Measurements from ENCODE around the gene AKAP5. TPM values are rescaled to one million over a fixed set of nuclear protein-coding genes. Genes with fewer than 3 reads are reported as not detected.

The AKAP5 gene
- polyA plus RNA-seq, 1 of the 3 experiments (the other 2 are of a cell fraction) = 0.28 TPM

DNA sequence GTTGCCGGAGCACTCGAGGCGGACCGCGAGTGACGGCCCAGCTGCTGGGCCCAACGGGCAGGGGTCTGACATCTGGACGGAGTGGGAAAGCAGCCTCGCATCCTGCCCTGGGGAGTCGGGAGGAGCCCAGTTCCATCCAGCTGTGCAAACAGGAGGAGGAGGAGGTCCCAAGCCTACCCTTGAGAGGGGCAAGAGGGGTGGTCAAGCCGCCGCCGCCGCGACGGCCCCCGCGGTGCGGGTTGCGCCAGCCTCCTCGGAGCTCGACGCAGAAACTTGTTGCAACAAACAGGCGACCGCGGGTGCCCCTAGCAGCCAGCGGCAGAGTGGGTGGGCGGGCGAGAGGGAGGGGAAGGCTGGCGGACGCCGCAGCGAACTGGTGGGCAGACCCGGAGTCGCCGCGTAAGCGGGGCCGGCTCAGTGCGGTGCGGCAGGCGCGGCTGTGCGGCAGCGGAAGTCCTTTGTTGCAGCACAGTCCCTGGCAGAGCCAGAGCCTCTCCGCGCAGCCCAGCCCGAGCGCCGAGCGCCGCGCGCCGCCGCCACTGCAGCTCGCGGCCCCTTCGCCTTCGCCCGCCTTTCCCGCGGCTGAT is 39.1 kb downstream of the AKAP5 start, which contains the start of gene ZBTB1:
Gene ZBTB1, plus strand, starts transcription at position 461 of the 587 bp plus-strand sequence. CDS start 16,735 bp downstream, outside the sequence.
- Histone ChIP-seq H3K9ac (peak within 1 kb of the TSS; percentile 97), H3K4me3 (ENCODE audit: low read depth in 2 of 2, low read length in 1 of 2) (peak within 1 kb of the TSS; percentile 72 to 92), H3K36me3 (replicated peaks in 1 of 2; ENCODE audit: control insufficient read depth in 1 of 2, insufficient read depth in 2 of 2, low read length in 1 of 2) (no peaks in the 10 kb centered on the region), H3K4me2 (peak within 1 kb of the TSS; percentile 98), H3K9me2 (no peaks in the 10 kb centered on the region), H3F3A (replicated peaks; ENCODE audit: insufficient read depth) (peaks cover 26% of the 10 kb centered on the region), H3K27me3 (ENCODE audit: insufficient read depth) (no peaks in the 10 kb centered on the region), H4K20me1 (ENCODE audit: insufficient read depth) (peaks cover 41% of the 10 kb centered on the region), H3K27ac (ENCODE audit: low read depth in 2 of 2, low read length in 1 of 2) (peak within 1 kb of the TSS; percentile 95 to 99), H2AFZ (ENCODE audit: low read depth) (peak within 1 kb of the TSS; percentile 45), H3K4me1 (ENCODE audit: control insufficient read depth in 1 of 2, insufficient read depth in 2 of 2, low read depth in 1 of 2, low read length in 1 of 2) (peaks cover 33 to 40% of the 10 kb centered on the region in 2 experiments), H3K79me2 (ENCODE audit: insufficient read depth) (peaks cover 89% of the 10 kb centered on the region), H3K9me3 (no peaks in the 10 kb centered on the region)
- DNase-seq = peak; percentile 85
- CTCF ChIA-PET = interaction anchor here (0.7 to 5.6 kb wide), 6 partner anchors 19 to 260 kb away, joined by 3 to 20 read pairs (median 4); no protein-coding TSS in a partner anchor
- 0% methylated on average over 15 of the region's 63 CpGs for WGBS (ENCODE audit: low lambda C conversion rate)
- TF ChIP-seq MXI1 (IDR thresholded peaks at IDR 0.05; ENCODE audit: low read depth, low read length) = peak; percentile 10; the same call in 1 of the 2 replicates
- TF ChIP-seq, protein P1, sequence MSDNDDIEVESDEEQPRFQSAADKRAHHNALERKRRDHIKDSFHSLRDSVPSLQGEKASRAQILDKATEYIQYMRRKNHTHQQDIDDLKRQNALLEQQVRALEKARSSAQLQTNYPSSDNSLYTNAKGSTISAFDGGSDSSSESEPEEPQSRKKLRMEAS (IDR thresholded peaks at IDR 0.05; ENCODE audit: low read depth) = peak; percentile 8; the same call in 1 of the 2 replicates
- peak; percentile 14; the same call in 1 of the 2 replicates for TF ChIP-seq SIN3A (IDR thresholded peaks at IDR 0.05; ENCODE audit: borderline replicate concordance, low read depth, low read length)
- no peak for TF ChIP-seq SMC3 (IDR thresholded peaks at IDR 0.05; ENCODE audit: low read depth, low read length)
- TF ChIP-seq NRF1 (IDR thresholded peaks at IDR 0.05; ENCODE audit: low read depth, low read length) = peak; percentile 13
- peak; percentile 83 for TF ChIP-seq TAF1 (IDR thresholded peaks at IDR 0.05; ENCODE audit: borderline replicate concordance, low read depth, low read length)
- no peak for TF ChIP-seq FOXJ3 (CRISPR knock-in tag; IDR thresholded peaks at IDR 0.05)
- TF ChIP-seq, protein P2, sequence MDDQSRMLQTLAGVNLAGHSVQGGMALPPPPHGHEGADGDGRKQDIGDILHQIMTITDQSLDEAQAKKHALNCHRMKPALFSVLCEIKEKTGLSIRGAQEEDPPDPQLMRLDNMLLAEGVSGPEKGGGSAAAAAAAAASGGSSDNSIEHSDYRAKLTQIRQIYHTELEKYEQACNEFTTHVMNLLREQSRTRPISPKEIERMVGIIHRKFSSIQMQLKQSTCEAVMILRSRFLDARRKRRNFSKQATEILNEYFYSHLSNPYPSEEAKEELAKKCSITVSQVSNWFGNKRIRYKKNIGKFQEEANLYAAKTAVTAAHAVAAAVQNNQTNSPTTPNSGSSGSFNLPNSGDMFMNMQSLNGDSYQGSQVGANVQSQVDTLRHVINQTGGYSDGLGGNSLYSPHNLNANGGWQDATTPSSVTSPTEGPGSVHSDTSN (IDR thresholded peaks at IDR 0.05) = 0 out of 2 replicates have a peak, but pooled peaks have one; percentile 31
- no peak for TF ChIP-seq RXRA (IDR thresholded peaks at IDR 0.05; ENCODE audit: borderline replicate concordance, low read depth)
- no peak for TF ChIP-seq RAD21 (IDR thresholded peaks at IDR 0.05; ENCODE audit: low read length)
- TF ChIP-seq POLR2AphosphoS5 (IDR thresholded peaks at IDR 0.05; ENCODE audit: low read depth, low read length) = peak; percentile 38; the same call in 1 of the 2 replicates
- POLR2A ChIA-PET = interaction anchor here (0.6 to 2.3 kb wide), 5 partner anchors 15 to 797 kb away, joined by 3 to 7 read pairs (median 4); partner anchors contain the start of gene HSPA2

GRCh38 chr14:64504897-64505794 is 39.8 kb downstream of the AKAP5 start:
- Histone ChIP-seq H2AFZ (ENCODE audit: low read depth) (peak overlapping the region; percentile 45; the same call in 1 of the 2 replicates), H3K9me2 (no peaks in the 10 kb centered on the region), H3K4me3 (ENCODE audit: low read depth in 2 of 2, low read length in 1 of 2) (peak overlapping the region; percentile 72 to 92), H3K9me3 (no peaks in the 10 kb centered on the region), H3F3A (replicated peaks; ENCODE audit: insufficient read depth) (peaks cover 22% of the 10 kb centered on the region), H3K9ac (peak overlapping the region; percentile 97), H4K20me1 (ENCODE audit: insufficient read depth) (peaks cover 44% of the 10 kb centered on the region), H3K79me2 (ENCODE audit: insufficient read depth) (peaks cover 89% of the 10 kb centered on the region), H3K4me2 (peak overlapping the region; percentile 98), H3K27me3 (ENCODE audit: insufficient read depth) (no peaks in the 10 kb centered on the region), H3K27ac (ENCODE audit: low read depth in 2 of 2, low read length in 1 of 2) (peak overlapping the region; percentile 95 to 99), H3K4me1 (ENCODE audit: control insufficient read depth in 1 of 2, insufficient read depth in 2 of 2, low read depth in 1 of 2, low read length in 1 of 2) (peaks cover 29 to 41% of the 10 kb centered on the region in 2 experiments), H3K36me3 (replicated peaks in 1 of 2; ENCODE audit: control insufficient read depth in 1 of 2, insufficient read depth in 2 of 2, low read length in 1 of 2) (no peaks in the 10 kb centered on the region)
- ChIA-PET CTCF (interaction anchor here (0.7 to 5.6 kb wide), 6 partner anchors 18 to 260 kb away, joined by 3 to 20 read pairs (median 4); no protein-coding TSS in a partner anchor), POLR2A (interaction anchor here (0.6 to 2.3 kb wide), 5 partner anchors 15 to 798 kb away, joined by 3 to 7 read pairs (median 4); partner anchors contain the start of gene HSPA2)
- DNase-seq = peak; percentile 82
- 3% methylated on average over 54 of the region's 68 CpGs for WGBS (ENCODE audit: low lambda C conversion rate)
- 0 out of 2 replicates have a peak, but pooled peaks have one; percentile 42 for TF ChIP-seq ZBTB33 (IDR thresholded peaks at IDR 0.05; ENCODE audit: borderline replicate concordance, low read depth)
- no peak for TF ChIP-seq FOXM1 (IDR thresholded peaks at IDR 0.05; ENCODE audit: low read depth)
- TF ChIP-seq SIN3A (IDR thresholded peaks at IDR 0.05; ENCODE audit: borderline replicate concordance, low read depth, low read length) = no peak; the same call in 1 of the 2 replicates
- TF ChIP-seq, protein P2 (IDR thresholded peaks at IDR 0.05) = peak; percentile 99
- no peak for TF ChIP-seq GABPA (IDR thresholded peaks at IDR 0.05; ENCODE audit: low read depth)
- TF ChIP-seq RAD21 (IDR thresholded peaks at IDR 0.05; ENCODE audit: low read length) = no peak
- TF ChIP-seq ELF1 (IDR thresholded peaks at IDR 0.05) = no peak
- TF ChIP-seq, protein P1 (IDR thresholded peaks at IDR 0.05; ENCODE audit: low read depth) = peak; percentile 19; the same call in 1 of the 2 replicates
- TF ChIP-seq, protein P3, sequence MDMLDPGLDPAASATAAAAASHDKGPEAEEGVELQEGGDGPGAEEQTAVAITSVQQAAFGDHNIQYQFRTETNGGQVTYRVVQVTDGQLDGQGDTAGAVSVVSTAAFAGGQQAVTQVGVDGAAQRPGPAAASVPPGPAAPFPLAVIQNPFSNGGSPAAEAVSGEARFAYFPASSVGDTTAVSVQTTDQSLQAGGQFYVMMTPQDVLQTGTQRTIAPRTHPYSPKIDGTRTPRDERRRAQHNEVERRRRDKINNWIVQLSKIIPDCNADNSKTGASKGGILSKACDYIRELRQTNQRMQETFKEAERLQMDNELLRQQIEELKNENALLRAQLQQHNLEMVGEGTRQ (IDR thresholded peaks at IDR 0.05; ENCODE audit: borderline replicate concordance, low read depth, low read length) = no peak
- TF ChIP-seq GATA2 (CRISPR knock-in tag; IDR thresholded peaks at IDR 0.05) = no peak
